ENCODE data around the gene TLCD1. TPM values are rescaled to one million over a fixed set of nuclear protein-coding genes. Genes with fewer than 3 reads are reported as not detected.

TLCD1 gene
- total and polyA plus RNA-seq, 2 of the 8 experiments (the other 6 are each of a cell fraction or from before 2014, with no cell fraction given) = 40.7 to 128 TPM

DNA sequence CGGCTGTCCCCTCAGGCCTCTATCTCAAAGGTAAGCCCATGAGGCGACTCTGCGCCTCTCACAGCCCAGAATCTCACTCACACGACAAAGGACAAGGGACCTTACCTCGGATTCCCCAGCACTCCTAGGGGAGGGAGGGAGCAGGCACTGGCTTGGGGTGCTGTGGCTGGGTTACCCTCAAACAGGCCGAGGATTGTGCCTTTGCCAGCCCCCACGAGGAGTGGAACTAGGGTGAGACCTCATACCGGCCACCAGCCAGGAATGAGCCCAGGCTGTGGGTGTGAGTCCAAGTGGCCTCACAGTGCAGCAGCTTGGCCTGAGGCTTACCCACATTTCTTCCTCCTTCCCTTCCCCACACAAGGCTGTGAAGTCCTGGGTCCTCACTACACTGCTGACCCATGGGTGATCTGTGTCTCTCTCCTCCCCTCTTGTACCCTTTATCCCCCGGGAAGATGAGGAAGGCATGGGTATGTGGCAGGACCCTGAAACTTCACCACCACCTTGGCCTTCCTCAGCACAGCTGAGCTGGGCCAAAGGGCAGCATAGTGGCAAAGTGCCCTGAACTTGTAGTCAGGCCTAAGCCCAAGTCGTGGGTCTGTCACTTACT is 20.2 kb downstream of the TLCD1 start (continued):
- TF ChIP-seq, protein P1, sequence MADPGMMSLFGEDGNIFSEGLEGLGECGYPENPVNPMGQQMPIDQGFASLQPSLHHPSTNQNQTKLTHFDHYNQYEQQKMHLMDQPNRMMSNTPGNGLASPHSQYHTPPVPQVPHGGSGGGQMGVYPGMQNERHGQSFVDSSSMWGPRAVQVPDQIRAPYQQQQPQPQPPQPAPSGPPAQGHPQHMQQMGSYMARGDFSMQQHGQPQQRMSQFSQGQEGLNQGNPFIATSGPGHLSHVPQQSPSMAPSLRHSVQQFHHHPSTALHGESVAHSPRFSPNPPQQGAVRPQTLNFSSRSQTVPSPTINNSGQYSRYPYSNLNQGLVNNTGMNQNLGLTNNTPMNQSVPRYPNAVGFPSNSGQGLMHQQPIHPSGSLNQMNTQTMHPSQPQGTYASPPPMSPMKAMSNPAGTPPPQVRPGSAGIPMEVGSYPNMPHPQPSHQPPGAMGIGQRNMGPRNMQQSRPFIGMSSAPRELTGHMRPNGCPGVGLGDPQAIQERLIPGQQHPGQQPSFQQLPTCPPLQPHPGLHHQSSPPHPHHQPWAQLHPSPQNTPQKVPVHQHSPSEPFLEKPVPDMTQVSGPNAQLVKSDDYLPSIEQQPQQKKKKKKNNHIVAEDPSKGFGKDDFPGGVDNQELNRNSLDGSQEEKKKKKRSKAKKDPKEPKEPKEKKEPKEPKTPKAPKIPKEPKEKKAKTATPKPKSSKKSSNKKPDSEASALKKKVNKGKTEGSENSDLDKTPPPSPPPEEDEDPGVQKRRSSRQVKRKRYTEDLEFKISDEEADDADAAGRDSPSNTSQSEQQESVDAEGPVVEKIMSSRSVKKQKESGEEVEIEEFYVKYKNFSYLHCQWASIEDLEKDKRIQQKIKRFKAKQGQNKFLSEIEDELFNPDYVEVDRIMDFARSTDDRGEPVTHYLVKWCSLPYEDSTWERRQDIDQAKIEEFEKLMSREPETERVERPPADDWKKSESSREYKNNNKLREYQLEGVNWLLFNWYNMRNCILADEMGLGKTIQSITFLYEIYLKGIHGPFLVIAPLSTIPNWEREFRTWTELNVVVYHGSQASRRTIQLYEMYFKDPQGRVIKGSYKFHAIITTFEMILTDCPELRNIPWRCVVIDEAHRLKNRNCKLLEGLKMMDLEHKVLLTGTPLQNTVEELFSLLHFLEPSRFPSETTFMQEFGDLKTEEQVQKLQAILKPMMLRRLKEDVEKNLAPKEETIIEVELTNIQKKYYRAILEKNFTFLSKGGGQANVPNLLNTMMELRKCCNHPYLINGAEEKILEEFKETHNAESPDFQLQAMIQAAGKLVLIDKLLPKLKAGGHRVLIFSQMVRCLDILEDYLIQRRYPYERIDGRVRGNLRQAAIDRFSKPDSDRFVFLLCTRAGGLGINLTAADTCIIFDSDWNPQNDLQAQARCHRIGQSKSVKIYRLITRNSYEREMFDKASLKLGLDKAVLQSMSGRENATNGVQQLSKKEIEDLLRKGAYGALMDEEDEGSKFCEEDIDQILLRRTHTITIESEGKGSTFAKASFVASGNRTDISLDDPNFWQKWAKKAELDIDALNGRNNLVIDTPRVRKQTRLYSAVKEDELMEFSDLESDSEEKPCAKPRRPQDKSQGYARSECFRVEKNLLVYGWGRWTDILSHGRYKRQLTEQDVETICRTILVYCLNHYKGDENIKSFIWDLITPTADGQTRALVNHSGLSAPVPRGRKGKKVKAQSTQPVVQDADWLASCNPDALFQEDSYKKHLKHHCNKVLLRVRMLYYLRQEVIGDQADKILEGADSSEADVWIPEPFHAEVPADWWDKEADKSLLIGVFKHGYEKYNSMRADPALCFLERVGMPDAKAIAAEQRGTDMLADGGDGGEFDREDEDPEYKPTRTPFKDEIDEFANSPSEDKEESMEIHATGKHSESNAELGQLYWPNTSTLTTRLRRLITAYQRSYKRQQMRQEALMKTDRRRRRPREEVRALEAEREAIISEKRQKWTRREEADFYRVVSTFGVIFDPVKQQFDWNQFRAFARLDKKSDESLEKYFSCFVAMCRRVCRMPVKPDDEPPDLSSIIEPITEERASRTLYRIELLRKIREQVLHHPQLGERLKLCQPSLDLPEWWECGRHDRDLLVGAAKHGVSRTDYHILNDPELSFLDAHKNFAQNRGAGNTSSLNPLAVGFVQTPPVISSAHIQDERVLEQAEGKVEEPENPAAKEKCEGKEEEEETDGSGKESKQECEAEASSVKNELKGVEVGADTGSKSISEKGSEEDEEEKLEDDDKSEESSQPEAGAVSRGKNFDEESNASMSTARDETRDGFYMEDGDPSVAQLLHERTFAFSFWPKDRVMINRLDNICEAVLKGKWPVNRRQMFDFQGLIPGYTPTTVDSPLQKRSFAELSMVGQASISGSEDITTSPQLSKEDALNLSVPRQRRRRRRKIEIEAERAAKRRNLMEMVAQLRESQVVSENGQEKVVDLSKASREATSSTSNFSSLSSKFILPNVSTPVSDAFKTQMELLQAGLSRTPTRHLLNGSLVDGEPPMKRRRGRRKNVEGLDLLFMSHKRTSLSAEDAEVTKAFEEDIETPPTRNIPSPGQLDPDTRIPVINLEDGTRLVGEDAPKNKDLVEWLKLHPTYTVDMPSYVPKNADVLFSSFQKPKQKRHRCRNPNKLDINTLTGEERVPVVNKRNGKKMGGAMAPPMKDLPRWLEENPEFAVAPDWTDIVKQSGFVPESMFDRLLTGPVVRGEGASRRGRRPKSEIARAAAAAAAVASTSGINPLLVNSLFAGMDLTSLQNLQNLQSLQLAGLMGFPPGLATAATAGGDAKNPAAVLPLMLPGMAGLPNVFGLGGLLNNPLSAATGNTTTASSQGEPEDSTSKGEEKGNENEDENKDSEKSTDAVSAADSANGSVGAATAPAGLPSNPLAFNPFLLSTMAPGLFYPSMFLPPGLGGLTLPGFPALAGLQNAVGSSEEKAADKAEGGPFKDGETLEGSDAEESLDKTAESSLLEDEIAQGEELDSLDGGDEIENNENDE (IDR thresholded peaks at IDR 0.05; ENCODE audit: insufficient replicate concordance, low read length) = no peak
- no peak for TF ChIP-seq KDM1A (IDR thresholded peaks at IDR 0.05; ENCODE audit: borderline replicate concordance, low read length)
- TF ChIP-seq GTF2F1 (IDR thresholded peaks at IDR 0.05; ENCODE audit: borderline replicate concordance, low read depth, low read length) = no peak
